Mucosa of rectum (tissue), 2 donors: Measurements from ENCODE around the gene PBX1.

ENCODE experiments used
- H3K27ac ChIP-seq, 2 donors: one replicate each; pipeline ENCODE4 v1.7.0; 2013; ENCODE audit warnings: inconsistent platforms in 2 of 2, low read depth in 2 of 2, low read length in 2 of 2
- H3K27me3 ChIP-seq, 2 donors: one replicate each; pipeline ENCODE4 v1.7.0; 2013; ENCODE audit warnings: low read length in 2 of 2; ENCODE audit not compliant: control insufficient read depth in 2 of 2, insufficient read depth in 2 of 2
- H3K36me3 ChIP-seq, 2 donors: one replicate each; pipeline ENCODE4 v1.7.0; 2013; ENCODE audit warnings: low read length in 2 of 2; ENCODE audit not compliant: control insufficient read depth in 2 of 2, insufficient read depth in 2 of 2
- H3K4me1 ChIP-seq, 2 donors: one replicate each; pipeline ENCODE4 v1.7.0; 2013; ENCODE audit warnings: low read length in 2 of 2, mild to moderate bottlenecking in 1 of 2; ENCODE audit not compliant: control insufficient read depth in 2 of 2, insufficient read depth in 2 of 2
- H3K4me3 ChIP-seq, 2 donors: one replicate each; pipeline ENCODE4 v1.7.0; 2013; ENCODE audit warnings: low read length in 2 of 2
- H3K9ac ChIP-seq, 2 donors: one replicate each; pipeline ENCODE4 v1.7.0; 2013; ENCODE audit warnings: low read length in 2 of 2, low read depth in 1 of 2, mild to moderate bottlenecking in 1 of 2
- H3K9me3 ChIP-seq, 2 donors: one replicate each; pipeline ENCODE4 v1.7.0; 2013; ENCODE audit warnings: low read length in 2 of 2; ENCODE audit not compliant: control insufficient read depth in 2 of 2
- donor health status: healthy.
- donor health status: Normal muscosa, but diverticular disease.

The PBX1 gene

DNA sequence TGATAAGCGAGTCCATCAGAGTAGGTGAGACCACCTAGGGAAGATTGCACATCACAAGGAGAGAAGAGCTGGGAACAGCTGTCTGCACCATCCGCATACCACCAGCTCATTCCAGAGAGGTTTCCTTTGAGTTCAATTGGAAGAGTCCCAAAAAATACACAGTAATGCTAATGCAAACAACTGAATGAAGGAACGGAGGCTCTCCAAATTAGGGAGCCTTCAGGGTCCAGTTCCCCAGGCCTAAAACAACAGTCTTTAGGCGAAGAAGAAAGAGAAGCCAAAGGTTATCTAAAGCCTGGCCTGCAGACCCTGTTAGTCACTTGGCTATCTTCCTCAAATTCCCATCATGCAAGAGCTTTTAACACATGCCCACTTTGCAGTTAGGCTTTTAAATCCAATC is 246.4 kb downstream of the PBX1 start:
- peaks cover 0 to 3% of the 10 kb centered on the region in 2 donors for H3K4me1 ChIP-seq

DNA sequence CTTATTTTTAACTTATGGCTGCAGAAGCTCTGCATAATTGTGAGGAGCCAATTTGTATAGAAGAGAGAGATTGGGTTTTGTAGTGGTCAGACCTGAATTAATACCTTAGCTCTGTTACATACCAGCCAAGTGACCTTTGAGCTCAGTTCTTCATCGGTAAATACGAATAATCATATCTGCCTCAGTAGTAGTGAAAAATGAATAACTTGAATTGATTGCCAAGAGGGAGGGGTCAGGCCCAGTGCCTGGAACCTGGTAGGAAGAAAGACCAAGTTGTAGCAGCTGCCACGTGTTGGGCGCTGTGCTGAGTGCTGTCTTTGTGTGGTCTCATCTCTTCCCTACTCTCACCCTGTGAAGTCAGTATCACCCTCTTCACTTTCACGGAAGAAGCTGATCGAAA is 247.5 kb downstream of the PBX1 start:
- no peaks in the 10 kb centered on the region for H3K9me3 ChIP-seq
- no peak overlapping the region for H3K27ac ChIP-seq
- no peaks in the 10 kb centered on the region for H3K4me1 ChIP-seq
- no peak overlapping the region for H3K4me3 ChIP-seq
- H3K9ac ChIP-seq, result no peak overlapping the region
- H3K36me3 ChIP-seq, result peaks cover 4 to 12% of the 10 kb centered on the region in 2 donors
- H3K27me3 ChIP-seq, result no peaks in the 10 kb centered on the region

More for the DNA sequence above, 246.4 kb downstream of the PBX1 start:
- peaks cover 5 to 12% of the 10 kb centered on the region in 2 donors for H3K36me3 ChIP-seq
- no peak overlapping the region for H3K27ac ChIP-seq
- no peaks in the 10 kb centered on the region for H3K27me3 ChIP-seq
- H3K9ac ChIP-seq, result no peak overlapping the region
- no peaks in the 10 kb centered on the region for H3K9me3 ChIP-seq
- H3K4me3 ChIP-seq, result no peak overlapping the region

DNA sequence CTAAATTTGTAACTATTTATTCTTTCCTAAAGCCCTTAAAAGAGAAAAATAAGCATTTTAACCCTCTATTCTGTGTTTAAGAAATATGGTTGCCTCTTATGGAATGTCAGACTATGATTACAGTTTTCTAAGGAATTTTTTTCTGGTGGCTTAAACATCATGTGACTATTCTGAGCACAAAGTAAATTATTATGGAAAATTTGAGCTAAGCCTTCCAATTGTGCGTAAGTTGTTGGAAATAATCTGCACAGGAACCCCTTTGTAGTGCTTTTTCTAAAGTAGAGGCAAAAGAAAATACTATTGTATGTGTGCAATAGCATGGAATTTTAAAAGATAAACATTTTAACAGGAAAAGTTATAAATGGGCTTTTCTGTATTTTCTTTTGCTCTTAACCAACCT is 254.8 kb downstream of the PBX1 start:
- no peak overlapping the region for H3K27ac ChIP-seq
- H3K36me3 ChIP-seq, result peaks cover 3 to 7% of the 10 kb centered on the region in 2 donors
- no peak overlapping the region for H3K4me3 ChIP-seq
- no peak overlapping the region for H3K9ac ChIP-seq
- H3K9me3 ChIP-seq, result no peaks in the 10 kb centered on the region
- H3K4me1 ChIP-seq, result no peaks in the 10 kb centered on the region
- H3K27me3 ChIP-seq, result no peaks in the 10 kb centered on the region

DNA sequence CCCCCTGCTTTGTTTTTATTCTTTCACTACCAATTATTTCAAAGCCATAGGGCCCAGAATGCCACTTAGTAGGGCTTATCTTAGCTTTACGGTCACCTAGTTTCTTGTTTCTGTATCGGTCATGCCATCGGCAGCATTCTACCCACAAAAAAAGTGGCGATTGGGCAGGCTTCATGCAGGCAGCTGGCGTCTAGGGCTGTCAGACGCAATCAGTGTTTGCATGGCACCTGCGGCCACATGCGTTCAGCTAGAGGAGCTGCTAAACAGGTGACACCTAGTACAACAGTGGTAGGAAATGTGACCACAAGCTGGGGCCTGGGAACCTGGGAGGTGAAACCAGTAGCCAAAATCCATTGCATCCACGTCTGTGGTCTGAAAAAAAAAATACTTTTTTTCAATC is 262.7 kb downstream of the PBX1 start:
- H3K4me1 ChIP-seq, result no peaks in the 10 kb centered on the region
- no peaks in the 10 kb centered on the region for H3K27me3 ChIP-seq
- H3K9me3 ChIP-seq, result no peaks in the 10 kb centered on the region
- H3K9ac ChIP-seq, result no peak overlapping the region
- peaks cover 4 to 18% of the 10 kb centered on the region in 2 donors for H3K36me3 ChIP-seq
- no peak overlapping the region for H3K27ac ChIP-seq
- H3K4me3 ChIP-seq, result no peak overlapping the region

DNA sequence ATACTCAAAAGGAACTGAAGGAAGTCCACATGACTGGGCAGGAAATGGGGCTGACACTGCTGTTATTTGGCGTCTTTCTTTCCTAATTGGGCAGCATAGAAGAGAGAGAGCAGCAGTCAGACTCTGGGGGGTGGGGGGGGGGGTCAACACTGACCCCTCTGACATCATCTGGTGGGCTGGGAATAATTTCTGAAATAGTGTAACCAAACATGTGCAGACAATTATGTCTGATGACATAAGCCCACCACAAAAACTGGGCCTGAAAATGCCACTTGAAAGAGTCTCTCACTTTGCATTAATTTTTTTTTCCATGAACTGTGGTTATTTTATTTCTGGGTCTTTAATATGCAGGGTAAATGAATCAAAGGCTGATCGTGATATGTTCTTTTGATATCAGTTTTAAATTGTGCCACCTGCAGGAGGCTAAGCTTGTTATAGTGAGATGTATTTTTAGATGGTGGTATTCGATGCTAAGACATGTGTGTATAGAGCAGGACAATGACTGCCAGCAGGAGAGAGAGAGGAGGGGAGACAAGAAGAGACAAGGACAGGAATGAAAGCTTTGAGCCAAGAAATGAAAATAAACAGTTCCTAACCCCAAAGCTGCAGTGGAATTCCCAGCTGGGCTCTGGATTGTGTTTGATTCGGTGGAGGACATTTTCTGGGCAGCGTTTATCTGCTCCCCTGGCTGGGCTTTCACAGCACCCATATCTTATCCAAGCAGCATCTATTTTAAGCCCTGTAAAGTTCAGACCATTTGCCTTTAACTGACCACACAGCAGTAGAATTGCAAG is 264.7 kb downstream of the PBX1 start:
- H3K27ac ChIP-seq, result no peak overlapping the region
- H3K9ac ChIP-seq, result no peak overlapping the region
- no peaks in the 10 kb centered on the region for H3K27me3 ChIP-seq
- H3K9me3 ChIP-seq, result no peaks in the 10 kb centered on the region
- H3K36me3 ChIP-seq, result peaks cover 4 to 18% of the 10 kb centered on the region in 2 donors
- H3K4me1 ChIP-seq, result no peaks in the 10 kb centered on the region
- no peak overlapping the region for H3K4me3 ChIP-seq

DNA sequence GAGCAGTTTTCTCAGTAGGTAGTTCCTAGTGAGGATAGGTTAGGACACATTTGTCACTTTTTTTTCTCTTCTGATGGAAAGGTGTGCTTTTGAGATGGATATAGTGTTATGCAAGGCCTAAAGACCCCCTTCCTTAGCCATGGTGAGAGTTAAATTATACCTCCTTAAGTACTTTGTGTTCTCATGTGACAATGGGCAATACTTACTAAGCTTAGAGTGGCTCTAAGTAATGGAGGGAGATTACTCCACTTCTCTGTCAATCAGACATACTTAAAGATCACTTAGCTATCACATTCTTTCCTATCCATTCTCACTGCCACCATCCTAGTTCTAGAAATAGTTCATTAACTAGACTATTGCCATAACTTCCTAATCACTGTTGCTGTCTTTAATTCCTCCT is 265.6 kb downstream of the PBX1 start:
- Histone ChIP-seq H3K4me1 (no peaks in the 10 kb centered on the region), H3K9me3 (no peaks in the 10 kb centered on the region), H3K4me3 (no peak overlapping the region), H3K27ac (no peak overlapping the region), H3K27me3 (no peaks in the 10 kb centered on the region), H3K36me3 (peaks cover 4 to 15% of the 10 kb centered on the region in 2 donors), H3K9ac (no peak overlapping the region)

DNA sequence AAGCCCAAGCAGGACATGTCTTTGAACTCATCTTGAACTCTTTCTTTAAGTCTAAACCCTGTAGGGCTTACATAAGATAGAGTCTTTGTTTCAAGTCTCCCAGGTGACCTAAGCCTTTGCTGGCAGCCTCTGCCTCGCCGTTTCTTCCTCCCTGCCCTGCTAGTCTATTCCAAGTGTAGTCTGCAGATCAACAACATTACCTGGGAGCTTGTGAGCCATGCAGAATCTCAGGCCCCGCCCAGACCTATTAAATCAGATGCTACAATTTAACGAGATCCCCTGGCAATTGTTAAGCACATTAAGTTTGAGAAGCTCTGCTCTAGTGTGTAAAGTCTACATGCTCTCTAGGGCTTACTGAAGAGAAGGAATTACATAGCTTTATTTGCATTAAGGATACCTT is 271.6 kb downstream of the PBX1 start:
- Histone ChIP-seq H3K27me3 (no peaks in the 10 kb centered on the region), H3K9ac (no peak overlapping the region), H3K9me3 (no peaks in the 10 kb centered on the region), H3K27ac (no peak overlapping the region), H3K4me3 (no peak overlapping the region), H3K4me1 (no peaks in the 10 kb centered on the region), H3K36me3 (no peaks in the 10 kb centered on the region)

DNA sequence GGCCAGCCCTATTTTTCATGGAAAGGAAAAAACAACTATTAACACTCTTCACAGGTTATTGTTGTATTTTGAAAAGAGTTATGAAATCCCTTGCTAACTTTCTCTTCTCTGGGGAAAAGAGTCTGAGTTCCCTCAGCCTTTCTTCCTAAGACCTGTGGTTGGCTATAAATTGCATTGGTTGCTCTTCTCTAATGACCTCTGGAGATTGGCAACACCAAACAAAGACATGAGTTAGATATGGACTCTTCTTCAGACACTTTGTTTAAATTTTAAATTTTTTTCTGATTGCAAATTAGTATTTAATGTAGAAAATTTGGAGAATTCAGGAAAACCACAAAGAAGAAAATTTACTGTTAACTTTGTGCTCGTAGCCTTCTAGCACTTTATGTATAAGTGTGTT is 275.7 kb downstream of the PBX1 start:
- Histone ChIP-seq H3K36me3 (peaks cover 0 to 4% of the 10 kb centered on the region in 2 donors), H3K9me3 (no peaks in the 10 kb centered on the region), H3K4me3 (no peak overlapping the region), H3K27me3 (no peaks in the 10 kb centered on the region), H3K9ac (no peak overlapping the region), H3K27ac (no peak overlapping the region), H3K4me1 (no peaks in the 10 kb centered on the region)

DNA sequence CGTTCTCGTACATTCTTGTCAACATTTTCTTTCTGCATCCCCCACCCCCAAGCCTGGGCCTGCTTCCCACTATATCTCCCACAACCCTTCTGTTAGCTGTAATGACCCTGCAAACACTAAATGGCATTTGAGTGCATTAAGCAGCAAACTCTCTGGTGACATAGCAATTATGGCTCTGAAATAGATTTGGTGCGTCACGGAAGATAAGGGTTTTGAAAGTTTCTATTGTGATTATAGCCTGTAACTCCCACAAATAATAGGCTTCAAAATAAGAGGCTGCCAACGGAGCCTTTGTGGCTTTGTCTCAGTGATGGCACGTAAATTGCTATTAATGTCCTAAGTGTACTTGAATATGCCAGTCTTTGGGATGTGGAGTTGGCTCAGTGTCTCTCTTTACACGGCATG is 277.6 kb downstream of the PBX1 start:
- H3K27ac ChIP-seq, result no peak overlapping the region
- H3K36me3 ChIP-seq, result peaks cover 2 to 6% of the 10 kb centered on the region in 2 donors
- H3K4me3 ChIP-seq, result no peak overlapping the region
- no peaks in the 10 kb centered on the region for H3K27me3 ChIP-seq
- no peaks in the 10 kb centered on the region for H3K9me3 ChIP-seq
- H3K9ac ChIP-seq, result no peak overlapping the region
- H3K4me1 ChIP-seq, result no peaks in the 10 kb centered on the region

DNA sequence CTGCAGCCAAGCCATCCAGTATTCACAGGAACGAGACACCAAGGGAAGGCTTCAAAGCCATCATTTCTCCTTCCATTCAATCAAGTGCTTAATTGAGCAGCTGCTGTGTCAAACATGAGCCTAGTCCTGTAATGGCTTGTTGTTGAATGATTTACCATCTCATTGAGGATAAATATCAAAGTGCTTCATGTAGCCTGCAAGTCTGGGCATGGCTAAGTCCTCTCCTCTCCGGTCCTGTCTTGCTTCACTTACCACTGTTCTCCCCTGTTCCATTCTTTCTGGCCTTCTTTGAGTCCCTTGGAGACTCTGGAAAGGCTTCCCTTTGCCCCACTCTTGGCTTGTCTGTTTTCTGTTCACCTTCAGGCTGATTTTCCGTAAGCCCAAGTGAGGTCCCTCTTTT is 279.8 kb downstream of the PBX1 start:
- no peak overlapping the region for H3K27ac ChIP-seq
- no peaks in the 10 kb centered on the region for H3K27me3 ChIP-seq
- no peak overlapping the region for H3K4me3 ChIP-seq
- no peaks in the 10 kb centered on the region for H3K9me3 ChIP-seq
- H3K4me1 ChIP-seq, result no peaks in the 10 kb centered on the region
- H3K9ac ChIP-seq, result no peak overlapping the region
- peaks cover 2 to 6% of the 10 kb centered on the region in 2 donors for H3K36me3 ChIP-seq
